IPS-15b (cell line): ENCODE measurements around the gene NDUFA6.
"Not testable (repeated sequence)": the region's sequence is repeated elsewhere in the genome, so short reads cannot be mapped to it uniquely, and the experiment has no call there.

Experiments
- H3K27me3 ChIP-seq: one replicate; pipeline ENCODE4 v1.6.1; 2013; ENCODE audit warnings: low read length; ENCODE audit not compliant: control insufficient read depth, insufficient read depth
- H3K36me3 ChIP-seq: one replicate; pipeline ENCODE4 v1.6.1; 2013; ENCODE audit warnings: low read length; ENCODE audit not compliant: control insufficient read depth, insufficient read depth
- H3K4me1 ChIP-seq: one replicate; pipeline ENCODE4 v1.6.1; 2013; ENCODE audit warnings: mild to moderate bottlenecking, low read length; ENCODE audit not compliant: control insufficient read depth, insufficient read depth
- H3K4me3 ChIP-seq: one replicate; pipeline ENCODE4 v1.5.1; 2013; ENCODE audit warnings: low read depth, low read length
- H3K9ac ChIP-seq: one replicate; pipeline ENCODE4 v1.6.1; 2013; ENCODE audit warnings: low read depth, mild to moderate bottlenecking, low read length
- H3K9me3 ChIP-seq: one replicate; pipeline ENCODE4 v1.6.1; 2013; ENCODE audit warnings: mild to moderate bottlenecking, low read length; ENCODE audit not compliant: control insufficient read depth, insufficient read depth

The NDUFA6 gene

DNA sequence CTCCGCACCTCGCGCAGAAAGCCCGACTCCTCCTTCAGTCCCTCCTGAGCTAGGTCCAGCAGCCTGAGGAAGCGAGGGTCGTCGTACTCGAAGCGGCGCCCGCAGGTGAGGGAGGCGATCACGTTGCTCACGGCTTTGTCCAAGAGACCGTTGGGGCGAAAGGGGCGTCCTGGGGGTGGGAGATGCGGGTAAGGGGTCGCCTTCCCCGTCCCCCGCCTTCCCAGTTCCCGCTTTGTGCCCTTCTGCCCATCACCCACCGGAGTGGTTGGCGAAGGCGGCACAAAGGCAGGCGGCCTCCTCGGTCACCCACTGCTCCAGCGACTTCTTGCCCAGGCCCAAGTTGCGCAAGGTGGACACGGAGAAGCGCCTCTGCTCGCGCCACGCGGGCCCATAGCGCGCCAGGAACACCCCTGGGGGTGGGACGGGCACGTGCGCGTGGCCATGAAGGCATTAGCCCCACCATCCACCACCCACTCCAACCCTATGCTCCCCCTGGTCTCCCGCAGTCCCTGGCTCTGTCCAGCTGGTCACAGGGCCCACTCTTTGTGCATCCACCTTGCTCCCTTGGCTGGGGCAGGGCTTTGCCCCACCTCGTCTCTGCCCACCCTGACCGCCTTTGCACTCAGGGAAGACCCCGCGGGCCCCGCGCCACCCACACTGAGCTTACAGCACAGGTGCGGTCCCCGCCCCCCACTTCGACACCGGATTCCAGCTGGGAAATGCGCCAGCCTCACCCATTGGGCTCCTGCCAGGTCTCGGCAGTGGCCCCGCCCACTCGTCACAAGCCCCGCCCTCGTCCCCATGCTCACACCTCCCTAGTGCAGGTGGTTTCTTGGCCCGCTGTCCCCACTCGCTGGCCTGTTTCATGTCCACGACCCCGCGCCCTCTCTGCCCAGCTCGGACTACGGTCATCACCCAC, 38.5 kb upstream of the NDUFA6 start:
- not testable (repeated sequence) for H3K9me3 ChIP-seq, H3K4me1 ChIP-seq, H3K4me3 ChIP-seq, H3K9ac ChIP-seq, H3K27me3 ChIP-seq, H3K36me3 ChIP-seq

DNA sequence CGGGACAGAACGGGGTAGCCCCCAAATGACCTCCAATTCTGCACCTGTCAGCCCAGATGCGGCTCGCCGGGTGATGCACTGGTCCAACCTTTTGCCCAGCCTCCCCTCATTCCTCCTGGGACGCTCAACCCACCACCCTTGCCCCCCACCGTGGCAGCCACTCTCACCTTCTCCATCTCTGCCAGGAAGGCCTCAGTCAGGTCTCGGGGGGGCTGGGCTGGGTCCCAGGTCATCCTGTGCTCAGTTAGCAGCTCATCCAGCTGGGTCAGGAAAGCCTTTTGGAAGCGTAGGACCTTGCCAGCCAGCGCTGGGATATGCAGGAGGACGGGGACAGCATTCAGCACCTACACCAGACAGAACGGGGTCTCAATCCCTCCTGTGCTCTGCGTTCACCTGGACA, 37.4 kb upstream of the NDUFA6 start:
- H3K4me1 ChIP-seq, H3K27me3 ChIP-seq, H3K36me3 ChIP-seq, H3K9ac ChIP-seq, H3K9me3 ChIP-seq, H3K4me3 ChIP-seq: not testable (repeated sequence)

DNA sequence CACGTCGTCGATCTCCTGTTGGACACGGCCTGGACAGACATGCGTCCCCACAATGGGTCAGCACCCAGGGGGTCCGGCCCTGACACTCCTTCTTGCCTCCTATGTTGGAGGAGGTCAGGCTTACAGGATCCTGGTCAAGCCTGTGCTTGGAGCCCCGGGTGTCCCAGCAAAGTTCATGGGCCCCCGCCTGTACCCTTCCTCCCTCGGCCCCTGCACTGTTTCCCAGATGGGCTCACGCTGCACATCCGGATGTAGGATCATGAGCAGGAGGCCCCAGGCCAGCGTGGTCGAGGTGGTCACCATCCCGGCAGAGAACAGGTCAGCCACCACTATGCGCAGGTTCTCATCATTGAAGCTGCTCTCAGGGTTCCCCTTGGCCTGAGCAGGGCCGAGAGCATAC, 37.0 kb upstream of the NDUFA6 start:
- Histone ChIP-seq H3K4me3 (no peak overlapping the region), H3K9ac (no peak overlapping the region), H3K4me1 (no peaks in the 10 kb centered on the region), H3K27me3 (no peaks in the 10 kb centered on the region), H3K36me3 (no peaks in the 10 kb centered on the region), H3K9me3 (no peaks in the 10 kb centered on the region)

DNA sequence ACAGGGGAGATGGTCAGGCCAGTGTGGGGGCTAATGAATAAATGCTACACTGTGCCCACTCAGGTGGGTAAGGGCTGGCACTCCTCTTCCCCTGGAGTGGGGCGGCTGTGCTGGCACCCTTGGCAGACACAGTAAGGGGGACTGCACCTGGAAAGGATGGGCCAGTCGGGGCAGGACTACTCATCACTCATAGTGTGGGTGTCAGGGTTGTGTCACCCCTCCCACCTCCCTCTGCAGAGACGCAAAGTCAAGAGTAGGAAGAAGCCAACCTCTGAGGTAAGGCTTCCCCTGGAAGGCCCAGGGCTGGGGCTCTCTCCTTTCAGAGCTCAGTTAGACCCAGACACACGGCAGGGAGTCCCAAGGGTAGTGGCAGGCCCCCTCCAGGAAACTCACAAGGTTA, 33.0 kb upstream of the NDUFA6 start:
- H3K9me3 ChIP-seq, H3K36me3 ChIP-seq, H3K27me3 ChIP-seq, H3K4me1 ChIP-seq, H3K9ac ChIP-seq, H3K4me3 ChIP-seq: not testable (repeated sequence)

DNA sequence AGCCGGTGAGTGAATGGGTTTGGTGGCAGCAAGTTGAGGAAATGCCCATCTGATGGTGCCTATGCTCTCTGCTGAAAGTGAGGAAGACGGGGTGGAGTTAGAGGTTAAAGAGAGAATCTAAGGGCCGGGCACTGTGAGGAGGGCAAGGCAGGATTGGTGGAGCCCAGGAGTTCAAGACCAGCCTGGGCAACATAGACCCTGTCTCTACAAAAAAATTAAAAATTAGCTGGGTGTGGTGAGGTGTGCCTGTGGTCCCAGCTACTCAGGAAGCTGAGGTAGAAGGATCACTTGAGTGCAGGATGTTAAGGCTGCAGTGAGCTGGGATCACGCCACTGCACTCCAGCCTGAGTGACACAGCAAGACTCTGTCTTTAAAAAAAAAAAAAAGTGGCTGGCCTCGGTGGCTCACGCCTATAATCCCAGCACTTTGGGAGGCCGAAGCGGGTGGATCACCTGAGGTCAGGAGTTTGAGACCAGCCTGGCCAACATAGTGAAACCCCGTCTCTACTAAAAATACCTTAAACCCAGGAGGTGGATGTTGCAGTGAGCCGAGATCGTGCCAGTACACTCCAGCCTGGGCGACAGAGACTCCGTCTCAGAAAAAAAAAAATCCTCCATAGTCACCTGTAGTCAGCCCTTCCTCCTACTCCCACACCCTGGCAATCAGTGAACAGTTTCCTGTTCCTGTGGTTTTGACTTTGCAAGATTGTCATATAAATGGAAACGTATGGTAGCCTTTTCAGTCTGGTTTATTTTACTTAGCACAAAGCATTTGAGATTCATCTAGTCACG, 29.9 kb upstream of the NDUFA6 start:
- H3K9me3 ChIP-seq, H3K4me3 ChIP-seq, H3K36me3 ChIP-seq, H3K9ac ChIP-seq, H3K27me3 ChIP-seq, H3K4me1 ChIP-seq: not testable (repeated sequence)

DNA sequence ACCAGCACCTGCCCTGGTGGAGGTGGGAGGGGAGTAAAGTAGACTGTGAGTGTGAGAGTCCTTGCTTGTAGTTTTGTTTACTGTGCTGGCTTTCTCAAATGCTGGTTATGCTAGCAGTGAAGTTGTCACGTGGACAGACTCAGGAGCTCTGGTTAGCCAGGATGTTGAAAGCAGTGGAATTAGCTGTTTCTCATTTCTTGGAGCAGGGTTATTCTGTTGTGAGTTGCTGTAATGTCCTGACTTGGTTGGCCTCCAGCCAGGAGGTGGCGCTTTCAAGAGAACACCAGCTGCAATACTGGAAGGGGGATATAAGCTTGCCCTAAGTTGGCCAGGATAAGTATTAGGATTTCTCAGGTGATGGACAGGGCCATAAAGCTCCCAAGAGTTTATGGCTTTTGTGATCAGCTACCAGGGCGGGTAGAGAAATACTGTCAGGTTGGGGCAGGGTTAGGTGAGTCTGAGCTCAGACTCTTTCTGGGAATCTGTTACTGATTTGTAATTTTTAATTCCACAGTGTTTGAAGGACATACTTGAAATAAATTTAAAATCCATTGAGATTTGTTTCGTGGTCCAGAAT, 26.4 kb upstream of the NDUFA6 start:
- Histone ChIP-seq H3K9ac (no peak overlapping the region), H3K27me3 (peaks cover 2% of the 10 kb centered on the region), H3K4me1 (no peaks in the 10 kb centered on the region), H3K36me3 (no peaks in the 10 kb centered on the region), H3K9me3 (peaks cover 6% of the 10 kb centered on the region), H3K4me3 (no peak overlapping the region)

DNA sequence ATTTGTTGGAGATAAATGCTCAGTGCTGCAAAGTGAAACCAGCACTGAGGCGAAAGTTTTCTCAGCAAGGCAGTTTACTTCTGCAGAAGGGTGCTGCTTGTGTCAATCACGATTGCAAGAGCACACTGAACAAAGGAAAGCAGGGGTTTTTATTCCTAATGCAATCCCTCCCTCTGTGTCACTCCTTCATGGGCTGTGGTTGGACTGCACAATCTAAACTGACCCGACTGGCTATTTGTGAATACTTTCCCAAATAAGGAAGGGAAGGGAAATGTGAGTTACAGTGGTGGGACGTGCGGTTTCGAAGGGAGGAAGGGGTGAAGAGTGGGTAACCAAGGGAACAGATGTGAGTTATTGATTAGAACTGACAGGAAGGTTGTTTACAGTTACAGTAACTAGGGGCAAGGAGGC, 24.9 kb upstream of the NDUFA6 start:
- not testable (repeated sequence) for H3K27me3 ChIP-seq, H3K9me3 ChIP-seq, H3K4me3 ChIP-seq, H3K4me1 ChIP-seq, H3K36me3 ChIP-seq, H3K9ac ChIP-seq

DNA sequence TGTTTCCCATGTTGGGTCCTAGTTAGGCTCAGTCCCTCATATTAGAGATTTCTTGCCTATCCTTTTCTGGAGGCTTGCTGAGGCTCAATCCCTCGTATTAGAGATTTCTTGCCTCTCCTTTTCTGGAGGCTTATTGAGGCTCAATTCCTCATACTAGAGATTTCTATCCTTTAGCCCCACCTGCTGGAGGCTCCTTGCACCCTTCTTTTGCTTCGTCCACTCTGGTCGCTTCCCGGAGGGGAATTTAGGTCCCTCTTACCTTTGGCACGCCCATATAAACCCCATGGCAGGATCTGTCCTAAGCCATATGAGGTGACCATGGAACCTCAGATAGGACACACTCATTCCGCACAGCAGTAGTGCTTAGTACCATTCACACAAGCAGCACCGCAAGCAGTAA, 24.1 kb upstream of the NDUFA6 start:
- H3K36me3 ChIP-seq: no peaks in the 10 kb centered on the region
- no peak overlapping the region for H3K4me3 ChIP-seq
- no peaks in the 10 kb centered on the region for H3K4me1 ChIP-seq
- H3K9ac ChIP-seq: no peak overlapping the region
- peaks cover 2% of the 10 kb centered on the region for H3K27me3 ChIP-seq
- H3K9me3 ChIP-seq: peaks cover 6% of the 10 kb centered on the region

DNA sequence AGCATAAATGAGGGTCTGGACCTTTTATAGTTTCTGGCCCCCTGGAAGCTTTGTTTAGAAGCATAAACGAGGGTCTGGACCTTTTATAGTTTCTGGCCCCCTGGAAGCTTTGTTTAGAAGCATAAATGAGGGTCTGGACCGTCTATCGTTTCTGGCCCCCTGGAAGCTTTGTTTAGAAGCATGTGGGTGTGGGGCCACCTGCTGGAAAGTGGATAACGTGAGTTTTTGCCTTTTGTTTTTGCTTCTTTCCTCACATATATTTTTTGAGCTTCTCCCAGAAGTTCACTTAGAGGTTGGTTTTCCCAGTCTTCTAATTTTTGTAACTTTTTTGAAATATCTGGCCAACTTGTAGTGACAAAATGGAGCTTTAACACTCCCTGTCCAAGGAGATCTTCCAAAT, 22.2 kb upstream of the NDUFA6 start:
- H3K27me3 ChIP-seq, H3K9me3 ChIP-seq, H3K4me1 ChIP-seq, H3K36me3 ChIP-seq, H3K4me3 ChIP-seq, H3K9ac ChIP-seq: not testable (repeated sequence)

DNA sequence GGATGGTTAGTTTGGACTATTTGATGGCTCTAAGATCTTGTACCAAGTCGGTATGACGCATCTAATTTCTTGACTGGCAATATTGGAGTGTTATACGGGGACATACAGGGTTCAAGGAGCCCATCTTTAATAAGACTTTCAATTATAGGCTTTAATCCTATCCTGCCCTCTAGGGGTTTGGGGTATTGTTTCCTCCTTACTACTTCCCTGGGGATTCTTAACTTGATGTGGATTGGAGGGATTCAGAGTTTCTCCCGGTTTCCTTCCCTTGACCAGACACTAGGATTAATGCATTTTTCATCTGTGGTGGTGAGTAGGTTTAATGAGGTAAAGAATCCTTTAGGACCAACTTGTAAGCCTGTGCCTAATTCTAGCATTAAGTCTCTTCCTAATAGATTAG, 21.2 kb upstream of the NDUFA6 start:
- no peaks in the 10 kb centered on the region for H3K36me3 ChIP-seq
- no peaks in the 10 kb centered on the region for H3K4me1 ChIP-seq
- no peak overlapping the region for H3K9ac ChIP-seq
- no peak overlapping the region for H3K4me3 ChIP-seq
- H3K27me3 ChIP-seq: peaks cover 5% of the 10 kb centered on the region
- peaks cover 6% of the 10 kb centered on the region for H3K9me3 ChIP-seq

DNA sequence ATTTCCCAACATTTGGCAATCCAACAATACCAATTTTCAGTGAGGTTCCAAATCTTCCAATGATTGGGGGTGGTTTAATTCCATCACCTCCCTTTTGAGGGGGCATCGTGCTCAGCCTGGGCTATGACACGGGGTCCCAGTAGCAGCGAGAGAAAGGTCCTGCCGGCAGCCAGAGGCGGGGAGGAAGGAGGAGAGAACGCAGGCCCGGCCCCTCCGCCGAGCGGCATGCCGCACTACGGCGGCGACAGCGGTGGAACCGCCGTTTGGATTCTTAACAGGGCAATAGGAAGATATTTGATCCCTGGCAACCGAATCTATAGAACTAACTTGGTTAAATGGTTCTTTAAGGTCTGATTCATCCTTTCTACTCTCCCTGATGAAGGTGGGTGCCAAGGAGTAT, 18.3 kb upstream of the NDUFA6 start:
- H3K36me3 ChIP-seq: no peaks in the 10 kb centered on the region
- H3K9me3 ChIP-seq: peaks cover 4% of the 10 kb centered on the region
- no peak overlapping the region for H3K4me3 ChIP-seq
- no peaks in the 10 kb centered on the region for H3K4me1 ChIP-seq
- H3K27me3 ChIP-seq: peaks cover 5% of the 10 kb centered on the region
- no peak overlapping the region for H3K9ac ChIP-seq

DNA sequence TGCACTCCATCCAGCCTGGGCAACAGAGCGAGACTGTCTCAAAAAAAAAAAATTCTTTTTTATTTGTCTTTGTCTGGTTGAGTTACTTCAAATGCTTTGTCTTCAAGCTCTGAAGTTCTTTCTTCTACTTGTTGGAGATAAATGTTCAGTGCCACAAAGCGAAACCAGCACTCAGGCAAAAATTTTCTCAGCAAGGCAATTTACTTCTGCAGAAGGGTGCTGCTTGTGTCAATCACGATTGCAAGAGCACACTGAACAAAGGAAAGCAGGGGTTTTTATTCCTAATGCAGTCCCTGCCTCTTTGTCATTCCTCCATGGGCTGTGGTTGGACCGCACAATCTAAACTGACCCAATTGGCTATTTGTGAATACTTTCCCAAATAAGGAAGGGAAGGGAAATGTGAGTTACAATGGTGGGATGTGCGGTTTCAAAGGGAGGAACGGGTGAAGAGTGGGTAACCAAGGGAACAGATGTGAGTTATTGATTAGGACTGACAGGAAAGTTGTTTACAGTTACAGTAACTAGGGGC, 13.8 kb upstream of the NDUFA6 start:
- not testable (repeated sequence) for H3K36me3 ChIP-seq, H3K9ac ChIP-seq, H3K9me3 ChIP-seq, H3K4me3 ChIP-seq, H3K27me3 ChIP-seq, H3K4me1 ChIP-seq
